NCI-H1436 treated with DMSO at 0.1 percent for 48 hours (cell line): ENCODE results near the gene SMIM13.

ENCODE experiments used
- DNase-seq: peaks from one replicate; lab custom pipeline; 2025; lab: John Stamatoyannopoulos, UW

The SMIM13 gene

GRCh38 chr6:11153447-11153846 is 59.8 kb downstream of the SMIM13 start:
- no peak for DNase-seq

GRCh38 chr6:11155589-11155988 is 62.0 kb downstream of the SMIM13 start:
- no peak for DNase-seq

- no peak for DNase-seq
These were observed 66.6 kb downstream of the SMIM13 start for GRCh38 chr6:11160199-11160598.

- no peak for DNase-seq
These were observed 67.7 kb downstream of the SMIM13 start for GRCh38 chr6:11161031-11161956.

GRCh38 chr6:11162262-11162661 is 68.6 kb downstream of the SMIM13 start:
- no peak for DNase-seq

GRCh38 chr6:11163932-11164331 is 70.3 kb downstream of the SMIM13 start:
- DNase-seq = no peak

GRCh38 chr6:11164717-11165646 is 71.3 kb downstream of the SMIM13 start:
- DNase-seq = no peak

GRCh38 chr6:11166948-11167347 is 73.3 kb downstream of the SMIM13 start:
- DNase-seq = no peak

- no peak for DNase-seq
These were observed 74.5 kb downstream of the SMIM13 start for GRCh38 chr6:11168091-11168635.

GRCh38 chr6:11171952-11172351 is 78.3 kb downstream of the SMIM13 start:
- DNase-seq = no peak

GRCh38 chr6:11172501-11173327 is 79.1 kb downstream of the SMIM13 start:
- no peak for DNase-seq

- DNase-seq = no peak
These were observed 80.6 kb downstream of the SMIM13 start for GRCh38 chr6:11174242-11174611.

GRCh38 chr6:11177271-11177670 is 83.6 kb downstream of the SMIM13 start:
- DNase-seq = no peak

GRCh38 chr6:11179088-11179418 is 85.4 kb downstream of the SMIM13 start:
- no peak for DNase-seq

- no peak for DNase-seq
These were observed 86.0 kb downstream of the SMIM13 start for GRCh38 chr6:11179419-11180202.

GRCh38 chr6:11181478-11182136 is 88.0 kb downstream of the SMIM13 start:
- DNase-seq = no peak

- no peak for DNase-seq
These were observed 90.2 kb downstream of the SMIM13 start for GRCh38 chr6:11183761-11184362.

GRCh38 chr6:11185204-11185842 is 91.7 kb downstream of the SMIM13 start:
- DNase-seq = no peak

- DNase-seq = no peak
These were observed 93.7 kb downstream of the SMIM13 start for GRCh38 chr6:11187301-11187700.
